ES-I3 (cell line): ENCODE results near the gene DHPS.
"Not testable (repeated sequence)": the region's sequence is repeated elsewhere in the genome, so short reads cannot be mapped to it uniquely, and the experiment has no call there.

Experiments used
- H3K36me3 ChIP-seq: 2 replicates; pipeline ENCODE4 v1.6.1; 2013; ENCODE audit warnings: mild to moderate bottlenecking, low read length, control low read depth, moderate library complexity; ENCODE audit not compliant: insufficient read depth
- H3K4me1 ChIP-seq: 2 replicates; pipeline ENCODE4 v1.6.1; 2013; ENCODE audit warnings: mild to moderate bottlenecking, control low read depth, low read length; ENCODE audit not compliant: insufficient read depth
- H3K9ac ChIP-seq: 2 replicates; pipeline ENCODE4 v1.6.1; 2013; ENCODE audit warnings: low read depth, mild to moderate bottlenecking, low read length, moderate library complexity
- H3K9me3 ChIP-seq: 2 replicates; pipeline ENCODE4 v1.6.1; 2013; ENCODE audit warnings: mild to moderate bottlenecking, low read length, moderate library complexity; ENCODE audit not compliant: control insufficient read depth, insufficient read depth

DHPS gene

DNA sequence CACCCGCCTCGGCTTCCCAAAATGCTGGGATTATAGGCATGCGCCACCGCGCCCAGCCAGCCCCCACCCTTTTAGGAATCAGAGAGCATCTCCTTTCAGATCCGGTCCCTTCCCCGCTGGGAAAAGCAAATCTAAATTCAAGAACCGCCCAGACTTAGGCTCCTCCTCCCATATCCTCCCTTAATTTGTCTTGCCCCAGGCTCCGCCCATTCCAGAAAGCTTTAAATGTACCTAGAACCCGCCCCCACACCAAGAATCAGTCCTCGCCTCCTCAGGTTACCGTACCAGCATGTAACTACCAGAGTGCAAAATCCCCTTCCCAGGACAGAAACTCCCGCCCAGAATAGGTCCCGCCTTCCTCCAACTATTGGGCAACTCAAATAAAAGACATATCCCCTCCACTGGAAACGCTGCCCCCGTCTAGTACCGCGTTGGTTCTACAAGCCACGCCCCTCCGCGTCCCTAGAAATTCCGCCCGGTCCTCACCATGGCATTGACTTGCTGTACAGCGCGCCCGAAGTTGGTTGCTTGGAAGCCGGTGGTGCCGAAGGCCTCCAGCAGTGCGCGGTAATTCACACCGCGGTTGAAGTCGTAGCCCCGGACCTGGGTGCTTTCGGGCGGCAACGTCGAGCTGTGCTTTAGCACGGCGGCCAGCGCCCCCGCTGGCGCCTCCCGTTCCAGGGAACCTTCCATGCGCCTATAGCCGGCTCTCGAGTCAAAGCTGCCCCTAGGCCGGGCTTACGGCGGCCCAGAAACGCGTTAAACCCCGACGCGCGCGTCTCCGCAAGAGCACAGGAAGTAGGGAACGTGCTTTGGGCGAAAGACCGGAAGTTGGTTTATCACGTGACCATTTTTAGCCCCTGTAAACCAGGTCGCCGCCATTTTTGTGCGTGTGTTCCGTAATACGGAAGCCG is at the start of gene DHPS:
Gene DHPS, minus strand, starts transcription at position 807 of the 914 bp plus-strand sequence. Its CDS starts 114 bp downstream, at position 693.
- H3K4me1 ChIP-seq, result no peaks in the 10 kb centered on the region
- peak within 1 kb of the TSS; percentile 89 for H3K9ac ChIP-seq
- H3K36me3 ChIP-seq, result peaks cover 8% of the 10 kb centered on the region; the same call in 1 of the 2 replicates
- H3K9me3 ChIP-seq, result no peaks in the 10 kb centered on the region

DNA sequence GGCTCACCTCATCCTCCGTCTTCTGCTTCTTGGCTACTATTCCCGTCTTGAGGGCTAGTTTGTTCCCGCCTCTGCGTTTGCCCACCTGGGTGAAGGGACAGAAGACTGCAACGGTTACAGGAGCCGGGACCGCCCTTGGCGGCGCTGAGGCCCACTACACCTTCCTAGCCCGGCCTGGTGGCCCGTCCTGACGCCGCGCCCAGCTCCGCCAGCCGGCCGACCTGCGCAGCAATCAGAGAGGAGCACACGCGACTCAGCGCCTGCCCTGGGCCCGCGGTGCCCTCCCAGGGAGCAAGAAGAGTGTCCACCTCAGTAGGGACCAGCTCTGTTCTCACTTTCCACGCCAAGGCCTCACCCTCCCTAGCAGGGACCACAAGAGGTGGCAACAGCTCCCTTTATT is 49.7 kb upstream of the DHPS start:
- H3K4me1 ChIP-seq, result no peaks in the 10 kb centered on the region; the same call in 1 of the 2 replicates
- no peaks in the 10 kb centered on the region for H3K9me3 ChIP-seq
- H3K9ac ChIP-seq, result no peak overlapping the region
- H3K36me3 ChIP-seq, result peaks cover 5% of the 10 kb centered on the region

DNA sequence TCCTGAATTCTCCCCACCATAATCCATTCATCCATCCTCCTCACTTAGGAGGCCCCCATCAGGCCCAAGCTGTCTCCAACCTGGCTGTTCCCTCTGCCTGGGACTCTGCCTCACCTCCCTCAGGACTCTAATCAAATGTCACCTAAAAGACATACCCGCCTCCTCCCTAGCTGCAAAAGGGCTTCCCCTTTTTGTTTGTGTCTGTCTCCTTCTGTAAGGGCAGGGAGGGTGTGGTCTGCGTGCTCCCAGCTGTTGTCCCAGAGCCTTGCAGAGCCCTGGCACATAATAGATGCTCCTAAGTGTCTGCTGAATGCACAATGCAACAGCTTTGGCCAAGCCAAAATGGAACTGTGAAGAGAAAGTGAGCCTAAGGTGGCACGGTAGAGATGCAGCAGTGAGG is 48.4 kb upstream of the DHPS start:
- Histone ChIP-seq H3K36me3 (peaks cover 5% of the 10 kb centered on the region), H3K9ac (no peak overlapping the region), H3K4me1 (no peaks in the 10 kb centered on the region; the same call in 1 of the 2 replicates), H3K9me3 (no peaks in the 10 kb centered on the region)

DNA sequence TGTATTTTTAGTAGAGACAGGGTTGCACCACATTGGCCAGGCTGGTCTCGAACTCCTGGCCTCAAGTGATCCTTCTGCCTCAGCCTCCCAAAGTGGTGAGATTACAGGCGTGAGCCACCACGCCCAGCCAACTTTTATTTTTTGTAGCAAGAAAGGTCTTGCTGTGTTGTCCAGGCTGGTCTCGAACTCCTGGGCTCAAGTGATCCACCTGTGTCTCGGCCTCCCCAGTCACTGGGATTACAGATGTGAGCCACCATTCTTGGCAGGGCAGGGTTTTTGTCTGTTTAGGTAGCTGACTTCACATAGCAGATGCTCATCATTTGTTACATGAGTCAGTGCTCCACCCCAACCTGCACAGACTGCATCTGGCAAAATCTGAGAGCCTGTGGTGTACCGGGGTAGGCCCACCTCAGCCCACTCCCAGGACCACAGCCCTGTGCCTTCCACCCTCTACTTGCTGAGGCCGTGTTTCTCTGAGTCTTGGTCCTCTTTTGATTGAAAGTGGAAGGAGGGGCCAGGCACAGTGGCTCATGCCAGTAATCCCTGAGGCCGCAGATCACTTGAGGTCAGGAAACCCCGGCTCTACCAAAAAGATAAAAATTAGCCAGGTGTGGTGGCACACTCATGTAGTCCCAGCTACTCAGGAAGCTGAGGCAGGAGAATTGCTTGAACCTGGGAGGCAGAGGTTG is 46.2 kb upstream of the DHPS start:
- Histone ChIP-seq H3K9ac (no peak overlapping the region), H3K4me1 (no peaks in the 10 kb centered on the region; the same call in 1 of the 2 replicates), H3K36me3 (peaks cover 5% of the 10 kb centered on the region), H3K9me3 (no peaks in the 10 kb centered on the region)

DNA sequence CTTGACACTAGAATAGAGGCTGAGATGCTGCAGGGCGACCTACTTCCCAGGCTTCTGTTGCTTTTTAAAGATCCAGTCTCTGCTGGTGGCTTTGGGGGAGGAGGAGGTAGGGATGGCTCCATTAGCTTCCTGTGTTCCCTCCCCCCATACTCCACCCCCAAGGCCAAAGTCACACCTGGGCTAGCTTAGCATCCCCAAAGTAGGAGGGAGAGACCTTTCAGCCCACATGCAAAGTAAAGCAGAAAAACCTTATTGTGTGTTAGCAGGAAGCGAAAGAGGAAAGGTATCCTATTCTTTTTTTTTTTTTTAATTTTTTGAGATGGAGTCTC is 45.3 kb upstream of the DHPS start:
- H3K9me3 ChIP-seq, result no peaks in the 10 kb centered on the region
- H3K4me1 ChIP-seq, result no peaks in the 10 kb centered on the region; the same call in 1 of the 2 replicates
- H3K9ac ChIP-seq, result no peak overlapping the region
- H3K36me3 ChIP-seq, result peaks cover 5% of the 10 kb centered on the region

DNA sequence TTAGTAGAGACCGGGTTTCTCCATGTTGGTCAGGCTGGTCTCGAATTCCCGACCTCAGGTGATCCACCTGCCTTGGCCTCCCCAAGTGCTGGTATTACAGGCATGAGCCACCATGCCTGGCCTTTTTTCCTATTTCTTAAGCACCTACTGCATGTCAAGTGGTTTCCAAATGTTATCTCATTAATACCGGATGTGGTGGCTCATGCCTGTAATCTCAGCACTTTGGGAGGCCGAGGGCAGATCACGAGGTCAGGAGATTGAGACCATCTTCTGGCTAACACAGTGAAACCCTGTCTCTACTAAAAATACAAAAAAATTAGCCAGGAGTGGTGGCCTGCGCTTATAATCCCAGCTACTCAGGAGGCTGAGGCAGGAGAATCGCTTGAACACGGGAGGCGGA is 43.9 kb upstream of the DHPS start:
- not testable (repeated sequence) for H3K4me1 ChIP-seq, H3K9ac ChIP-seq, H3K9me3 ChIP-seq, H3K36me3 ChIP-seq

DNA sequence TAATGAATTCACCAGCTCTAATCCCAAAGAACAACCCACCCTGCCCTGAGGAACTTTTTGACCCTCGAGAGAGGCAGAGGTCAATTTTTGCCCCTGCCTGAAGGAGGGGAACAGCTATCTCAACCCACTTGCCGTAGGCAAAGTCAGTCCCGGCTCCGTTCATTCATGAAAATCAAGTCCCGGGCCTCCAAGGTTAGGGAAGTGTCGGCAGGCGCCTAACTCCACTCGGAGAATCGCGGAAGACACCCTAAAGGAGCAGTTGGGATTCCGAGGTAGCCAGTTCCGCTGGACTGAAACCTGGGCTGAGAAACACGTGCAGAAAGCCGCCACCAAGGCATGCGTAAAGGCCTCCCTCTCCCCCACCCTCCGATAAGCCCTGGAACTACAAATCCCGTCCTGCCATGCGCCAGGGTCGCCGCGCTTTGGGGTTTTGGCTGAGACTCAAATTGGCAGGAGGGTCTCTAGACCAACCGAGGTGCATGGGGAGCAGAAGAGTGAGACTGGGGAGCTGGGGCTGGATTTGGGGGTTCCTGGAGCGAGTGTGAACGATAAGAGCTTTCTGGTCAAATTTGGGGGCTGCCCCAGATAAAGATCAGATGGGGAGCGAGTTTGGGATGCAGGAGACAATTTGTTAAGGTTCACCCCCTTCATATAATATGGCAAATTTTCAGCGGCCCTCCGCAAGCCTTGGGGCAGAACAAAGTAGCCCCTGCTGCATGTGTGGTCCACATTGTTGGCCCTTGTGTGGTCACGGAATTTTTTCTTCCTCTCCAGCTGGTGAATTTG is 42.2 kb upstream of the DHPS start, which contains the start of gene TNPO2:
Gene TNPO2, minus strand, starts transcription at position 292 of the 786 bp plus-strand sequence. CDS start 2,955 bp downstream, outside the sequence.
- Histone ChIP-seq H3K4me1 (peaks cover 4% of the 10 kb centered on the region; the same call in 1 of the 2 replicates), H3K36me3 (peaks cover 3% of the 10 kb centered on the region; the same call in 1 of the 2 replicates), H3K9ac (peak within 1 kb of the TSS; percentile 83), H3K9me3 (no peaks in the 10 kb centered on the region)

DNA sequence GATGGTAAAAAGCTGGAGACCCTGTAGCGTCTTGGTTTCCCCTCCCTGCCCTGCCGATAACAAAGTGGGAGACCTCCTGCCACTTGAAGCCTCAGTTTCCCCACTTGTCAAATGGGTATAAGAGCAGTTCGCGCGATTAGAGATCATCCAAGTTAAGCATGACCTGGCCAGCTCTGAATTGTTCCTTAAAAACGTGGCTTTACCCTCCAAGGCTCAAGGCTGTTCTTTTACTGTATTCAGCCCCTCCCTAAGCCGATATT is 41.6 kb upstream of the DHPS start:
- Histone ChIP-seq H3K9ac (peak overlapping the region; percentile 83), H3K36me3 (peaks cover 7% of the 10 kb centered on the region), H3K4me1 (peaks cover 4% of the 10 kb centered on the region; the same call in 1 of the 2 replicates), H3K9me3 (no peaks in the 10 kb centered on the region)

DNA sequence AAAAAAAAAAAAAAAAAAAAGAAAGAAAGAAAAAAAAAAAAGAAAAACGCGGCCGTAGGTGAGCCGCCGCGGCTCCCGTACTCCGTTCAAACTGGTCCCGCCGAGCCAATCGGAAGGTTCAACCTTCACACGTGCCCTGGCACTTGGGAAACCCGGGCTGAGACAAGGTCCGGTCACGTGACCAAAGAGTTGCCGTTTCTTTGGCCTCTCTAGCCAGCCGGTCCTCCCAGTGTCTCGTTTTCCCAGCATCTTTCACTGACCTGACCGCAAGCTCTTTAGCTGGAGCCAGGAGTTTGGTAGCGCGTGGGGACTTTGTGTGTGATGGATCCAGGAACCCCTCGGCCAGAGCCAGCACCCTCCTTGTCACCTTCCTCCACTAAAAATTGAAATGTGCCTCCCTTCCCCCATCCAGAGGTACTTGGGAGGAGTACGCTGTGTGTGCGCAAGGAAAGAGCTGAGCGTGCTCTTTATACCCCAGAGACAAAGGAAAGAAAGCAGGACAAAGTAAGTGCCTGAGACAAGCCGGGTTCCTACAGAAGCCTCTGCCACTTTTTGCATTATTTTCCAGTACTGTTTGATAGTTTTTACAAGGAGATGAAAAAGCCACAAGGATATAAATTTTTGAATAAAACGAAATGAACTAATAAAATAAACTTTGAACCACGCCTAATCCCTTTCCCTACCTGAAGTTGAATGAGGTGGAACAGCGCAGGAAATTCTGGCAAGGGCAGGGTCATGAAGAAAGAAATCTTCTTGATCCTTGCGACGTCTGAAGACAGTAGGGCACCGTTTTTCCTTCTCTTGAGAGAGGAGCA is 41.1 kb upstream of the DHPS start:
- H3K9ac ChIP-seq, result peak overlapping the region; percentile 83
- H3K4me1 ChIP-seq, result peaks cover 4% of the 10 kb centered on the region; the same call in 1 of the 2 replicates

DNA sequence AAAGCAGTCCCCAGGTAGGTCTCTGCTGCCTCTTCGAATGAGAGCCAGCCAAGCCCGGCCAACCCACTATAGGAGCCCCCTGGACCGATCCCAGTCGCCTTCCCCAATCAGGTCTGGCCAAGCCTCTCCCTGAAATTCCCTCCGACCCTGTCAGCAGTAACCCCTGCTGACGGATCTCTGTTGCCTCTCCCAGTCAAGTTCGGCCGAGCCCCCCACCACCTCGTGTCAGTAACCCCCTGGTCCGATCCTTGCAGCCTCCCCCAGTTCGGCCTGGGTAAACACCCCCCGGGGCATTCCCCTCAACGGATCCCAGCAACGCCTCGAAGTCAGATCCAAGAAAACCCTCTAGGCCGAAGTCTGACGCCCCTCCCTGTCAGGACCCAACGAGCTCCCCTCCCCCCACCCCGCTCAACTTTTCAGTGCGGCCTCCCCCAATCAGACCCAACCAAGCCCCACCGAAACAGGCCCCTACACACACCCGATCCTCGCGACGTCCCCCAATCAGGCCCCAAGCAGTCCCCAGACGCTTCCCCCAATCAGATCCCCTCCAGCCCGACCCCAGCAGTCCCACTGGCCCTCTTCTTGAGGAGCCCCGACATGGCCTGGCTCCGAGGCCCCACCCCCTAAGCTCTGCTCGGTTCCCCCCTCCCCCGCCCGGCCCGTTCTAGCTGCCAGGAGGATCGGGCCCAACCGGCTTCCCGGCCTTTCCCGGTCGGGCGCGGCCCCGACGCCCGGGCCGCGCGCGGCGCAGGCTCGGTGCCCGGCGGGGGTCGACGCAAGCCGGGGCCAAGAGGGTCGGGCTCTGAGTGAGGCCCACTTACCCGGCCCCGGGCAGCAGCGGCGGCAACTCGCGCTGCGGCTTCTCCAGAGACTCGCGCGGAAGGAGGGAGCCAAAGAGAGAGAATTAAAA is 40.2 kb upstream of the DHPS start:
- H3K4me1 ChIP-seq, result peaks cover 4% of the 10 kb centered on the region; the same call in 1 of the 2 replicates
- peaks cover 8% of the 10 kb centered on the region for H3K36me3 ChIP-seq
- peak overlapping the region; percentile 83 for H3K9ac ChIP-seq
- no peaks in the 10 kb centered on the region for H3K9me3 ChIP-seq

More for the DNA sequence above, 41.1 kb upstream of the DHPS start:
- Histone ChIP-seq H3K9me3 (no peaks in the 10 kb centered on the region), H3K36me3 (peaks cover 7% of the 10 kb centered on the region)

DNA sequence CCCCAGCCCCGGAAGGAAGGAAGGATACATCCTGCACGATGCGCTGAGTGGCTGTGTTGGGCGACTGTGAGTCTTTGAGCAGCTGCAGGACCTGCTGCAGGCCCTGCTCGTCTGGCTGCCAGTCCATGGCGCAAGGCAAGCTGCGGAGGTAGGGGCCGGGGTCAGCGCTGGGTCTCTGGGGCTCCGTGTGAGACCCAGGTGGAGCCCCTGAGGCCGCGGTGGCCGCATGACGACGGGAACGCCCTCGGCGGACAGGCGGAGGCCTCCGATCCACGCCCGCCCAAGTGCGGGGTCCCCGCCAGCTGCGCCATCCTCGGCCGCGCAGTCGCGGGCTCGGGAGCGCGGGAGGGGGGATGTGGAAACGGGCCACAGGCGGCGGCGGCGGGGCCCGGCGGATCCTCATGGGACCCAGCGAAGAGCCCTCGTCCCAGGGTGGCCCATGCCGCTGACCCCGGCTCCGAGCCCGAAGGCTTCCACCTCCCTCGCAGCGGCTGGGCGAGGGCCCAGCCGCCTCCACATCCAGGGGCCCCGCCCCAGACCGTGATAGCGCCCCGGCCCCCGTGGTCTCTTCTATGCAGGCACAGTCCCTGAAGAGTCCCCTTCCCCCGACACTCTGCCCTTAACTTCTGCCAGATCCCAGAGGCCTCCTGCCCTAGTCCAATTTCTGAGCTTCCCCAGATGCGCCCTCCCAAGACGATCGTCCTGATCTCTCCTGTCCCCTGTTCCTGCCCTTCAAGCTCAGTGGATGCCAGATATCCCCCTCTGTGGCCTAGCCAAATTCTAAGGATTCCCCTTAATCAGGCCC is 39.4 kb upstream of the DHPS start:
- H3K4me1 ChIP-seq, result peaks cover 4% of the 10 kb centered on the region; the same call in 1 of the 2 replicates
- peak overlapping the region; percentile 83 for H3K9ac ChIP-seq
- H3K9me3 ChIP-seq, result no peaks in the 10 kb centered on the region
- peaks cover 13% of the 10 kb centered on the region for H3K36me3 ChIP-seq

DNA sequence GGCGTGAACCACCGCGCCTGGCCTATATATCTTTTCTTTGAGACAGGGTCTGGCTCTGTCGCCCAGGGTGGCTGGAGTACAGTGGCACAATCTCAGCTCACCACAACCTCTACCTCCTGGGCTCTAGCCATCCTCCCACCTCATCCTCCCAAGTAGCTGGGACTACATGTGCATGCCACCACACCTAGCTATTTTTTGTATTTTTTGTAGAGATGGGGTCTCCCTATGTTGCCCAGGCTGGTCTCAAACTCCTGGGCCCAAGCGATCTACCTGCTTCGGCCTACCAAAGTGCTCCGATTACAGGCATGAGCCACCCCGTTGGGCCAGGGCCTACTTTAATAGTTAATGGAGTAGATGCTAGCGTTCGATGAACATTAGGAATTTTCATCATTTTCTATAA is 38.6 kb upstream of the DHPS start:
- Histone ChIP-seq H3K36me3 (peaks cover 15% of the 10 kb centered on the region), H3K4me1 (peaks cover 4% of the 10 kb centered on the region; the same call in 1 of the 2 replicates), H3K9me3 (no peaks in the 10 kb centered on the region), H3K9ac (peak overlapping the region; percentile 83)
